Liver (tissue), 9 donors: Measurements from ENCODE around the gene LRRTM4. TPM values are rescaled to one million over a fixed set of nuclear protein-coding genes. Genes with fewer than 3 reads are reported as not detected.

Experiments
- DNase-seq: peaks from one replicate; pipeline ENCODE4 v3.0.0-alpha.2; 2017; ENCODE audit warnings: low spot score
- H3K27ac ChIP-seq, 2 donors: one replicate each; pipeline ENCODE4 v1.7.0; 2013; ENCODE audit warnings: inconsistent platforms in 2 of 2, low read length in 2 of 2, control low read depth in 1 of 2, low read depth in 1 of 2, mild to moderate bottlenecking in 1 of 2
- H3K27me3 ChIP-seq, 4 donors: one replicate each; pipeline versions ENCODE4 v1.6.1 to v1.7.0; 2013; ENCODE audit warnings: low read length in 3 of 4, inconsistent platforms in 1 of 4, mild to moderate bottlenecking in 1 of 4, moderate library complexity in 1 of 4; ENCODE audit not compliant: control insufficient read depth in 4 of 4, insufficient read depth in 4 of 4
- H3K36me3 ChIP-seq, 4 donors: one replicate each; pipeline versions ENCODE4 v1.6.1 to v1.7.0; 2013; ENCODE audit warnings: low read length in 3 of 4, mild to moderate bottlenecking in 3 of 4, low read depth in 1 of 4, moderate library complexity in 1 of 4; ENCODE audit not compliant: control insufficient read depth in 4 of 4, insufficient read depth in 3 of 4
- H3K4me1 ChIP-seq, 4 donors: one replicate each; pipeline versions ENCODE4 v1.6.1 to v1.7.0; 2013; ENCODE audit warnings: low read length in 3 of 4, mild to moderate bottlenecking in 3 of 4, moderate library complexity in 1 of 4; ENCODE audit not compliant: control insufficient read depth in 4 of 4, insufficient read depth in 4 of 4
- H3K4me3 ChIP-seq, 3 donors: one replicate each; pipeline versions ENCODE4 v1.6.1 to v1.7.0; 2013; ENCODE audit warnings: low read length in 3 of 3, control low read depth in 1 of 3, low read depth in 1 of 3, mild to moderate bottlenecking in 1 of 3
- H3K9ac ChIP-seq, 2 donors: one replicate each; pipeline ENCODE4 v1.7.0; 2013; ENCODE audit warnings: low read length in 2 of 2, mild to moderate bottlenecking in 2 of 2, moderate library complexity in 2 of 2, control low read depth in 1 of 2, low read depth in 1 of 2
- H3K9me3 ChIP-seq, 4 donors: one replicate each; pipeline versions ENCODE4 v1.6.1 to v1.7.0; 2013; ENCODE audit warnings: low read length in 3 of 4; ENCODE audit not compliant: control insufficient read depth in 4 of 4
- EGR1 ChIP-seq, 2 donors: IDR thresholded peaks; 2 replicates each; pipeline ENCODE4 v1.6.1; 2016 to 2018; ENCODE audit warnings: antibody characterized with exemption in 2 of 2, low read depth in 2 of 2
- FOXA1 ChIP-seq: IDR thresholded peaks from 2 replicates; pipeline ENCODE4 v1.6.1; 2016; ENCODE audit warnings: antibody characterized with exemption
- FOXA2 ChIP-seq: IDR thresholded peaks from 2 replicates; pipeline ENCODE4 v1.6.1; 2016; ENCODE audit warnings: antibody characterized with exemption
- GABPA ChIP-seq, 2 donors: IDR thresholded peaks in 1 of 2; conservative IDR thresholded peaks in 1 of 2; 2 replicates each; pipeline ENCODE4 v1.6.1; 2016; ENCODE audit warnings: antibody characterized with exemption in 2 of 2, mild to moderate bottlenecking in 1 of 2, moderate library complexity in 1 of 2
- HNF4A ChIP-seq, 2 donors: conservative IDR thresholded peaks; 2 replicates each; pipeline ENCODE4 v1.6.1; 2016; ENCODE audit warnings: antibody characterized with exemption in 2 of 2, mild to moderate bottlenecking in 2 of 2
- HNF4G ChIP-seq: IDR thresholded peaks from 2 replicates; pipeline ENCODE4 v1.6.1; 2016; ENCODE audit warnings: antibody characterized with exemption
- JUND ChIP-seq, 2 donors: IDR thresholded peaks; 2 replicates each; pipeline ENCODE4 v1.6.1; 2016; ENCODE audit warnings: antibody characterized with exemption in 2 of 2
- NR2F2 ChIP-seq: IDR thresholded peaks from 2 replicates; pipeline ENCODE4 v1.6.1; 2016; ENCODE audit warnings: antibody characterized with exemption
- RAD21 ChIP-seq, 2 donors: IDR thresholded peaks; 2 replicates each; pipeline ENCODE4 v1.6.1; 2016; ENCODE audit warnings: antibody characterized with exemption in 2 of 2, mild to moderate bottlenecking in 2 of 2
- RXRA ChIP-seq, 2 donors: IDR thresholded peaks; 2 replicates each; pipeline ENCODE4 v1.6.1; 2017 to 2018; ENCODE audit warnings: antibody characterized with exemption in 2 of 2, mild to moderate bottlenecking in 1 of 2
- SP1 ChIP-seq: IDR thresholded peaks from 2 replicates; pipeline ENCODE4 v1.6.1; 2018; ENCODE audit warnings: antibody characterized with exemption, mild to moderate bottlenecking
- TAF1 ChIP-seq: conservative IDR thresholded peaks from 2 replicates; pipeline ENCODE4 v1.6.1; 2016; ENCODE audit warnings: antibody characterized with exemption, mild to moderate bottlenecking
- ZBTB33 ChIP-seq: IDR thresholded peaks from 2 replicates; pipeline ENCODE4 v1.6.1; 2016; ENCODE audit warnings: antibody characterized with exemption
- WGBS: extraction: QIAGEN DNeasy Blood & Tissue Kit; methylation state at CpG from one replicate; pipeline ENCODE4 v1.1.7; 2013; 5-methylcytosine and 5-hydroxymethylcytosine counted together
- polyA plus RNA-seq, 2 donors: library from polyadenylated mRNA; stranded (reverse) in 1 of 2; unstranded in 1 of 2; fragments of 200-250 nt in 1 of 2; fragments of >200 nt in 1 of 2; fragmentation: Nextera tagmentation in 1 of 2; extraction: Ambion mirVana in 1 of 2; gene quantifications; one replicate each; pipeline versions ENCODE4 v1.2.1 to v1.2.3, GENCODE V29; 2013 to 2015
- total RNA-seq, 2 donors: library from RNA; depleted of rRNA; stranded (reverse); fragments of >200 nt; gene quantifications; one replicate each; pipeline ENCODE4 v1.2.3, GENCODE V29; 2014
- TF ChIP-seq, protein P1 (sequence below): fragments of 150-350 bp; IDR thresholded peaks from 2 replicates; pipeline ENCODE4 v1.5.1; 2017; ENCODE audit warnings: improper control_type of control experiment, low read depth, low read length; ENCODE audit not compliant: missing input control
- TF ChIP-seq, protein P2 (sequence below): IDR thresholded peaks from 2 replicates; pipeline ENCODE4 v1.6.1; 2016; ENCODE audit warnings: antibody characterized with exemption
- TF ChIP-seq, protein P3 (sequence below): IDR thresholded peaks from 2 replicates; pipeline ENCODE4 v1.6.1; 2016; ENCODE audit warnings: antibody characterized with exemption
- donor health status: healthy.
- donor health status: healthy.
- donor health status: healthy.
- donor health status: healthy.
- donor health status: healthy.

The LRRTM4 gene
- total and polyA plus RNA-seq, 4 donors, result 0.06 to 0.09 (median 0.08) TPM; not detected in 1

DNA sequence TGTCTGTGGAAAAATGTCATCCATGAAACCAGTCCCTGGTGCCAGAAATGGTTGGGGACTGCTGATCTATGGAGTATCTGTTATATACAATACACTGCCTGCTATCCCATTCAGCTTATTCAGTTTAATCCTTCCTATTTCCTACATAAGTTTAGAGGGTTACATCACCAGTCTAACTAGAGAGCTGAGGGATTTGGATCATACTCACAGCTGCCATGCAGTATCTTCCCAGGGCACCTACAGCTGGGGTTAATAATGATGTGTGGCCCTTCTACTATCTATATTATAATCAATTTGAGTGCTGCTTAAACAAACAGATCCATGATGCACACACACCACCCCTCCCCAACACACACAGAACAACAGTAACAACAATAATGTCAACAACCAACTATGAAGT, 524.0 kb downstream of the LRRTM4 start:
- Histone ChIP-seq H3K36me3 (no peaks in the 10 kb centered on the region), H3K9ac (no peak overlapping the region), H3K27ac (no peak overlapping the region), H3K9me3 (no peaks in the 10 kb centered on the region), H3K27me3 (no peaks in the 10 kb centered on the region), H3K4me1 (no peaks in the 10 kb centered on the region), H3K4me3 (no peak overlapping the region)
- TF ChIP-seq, protein P1, sequence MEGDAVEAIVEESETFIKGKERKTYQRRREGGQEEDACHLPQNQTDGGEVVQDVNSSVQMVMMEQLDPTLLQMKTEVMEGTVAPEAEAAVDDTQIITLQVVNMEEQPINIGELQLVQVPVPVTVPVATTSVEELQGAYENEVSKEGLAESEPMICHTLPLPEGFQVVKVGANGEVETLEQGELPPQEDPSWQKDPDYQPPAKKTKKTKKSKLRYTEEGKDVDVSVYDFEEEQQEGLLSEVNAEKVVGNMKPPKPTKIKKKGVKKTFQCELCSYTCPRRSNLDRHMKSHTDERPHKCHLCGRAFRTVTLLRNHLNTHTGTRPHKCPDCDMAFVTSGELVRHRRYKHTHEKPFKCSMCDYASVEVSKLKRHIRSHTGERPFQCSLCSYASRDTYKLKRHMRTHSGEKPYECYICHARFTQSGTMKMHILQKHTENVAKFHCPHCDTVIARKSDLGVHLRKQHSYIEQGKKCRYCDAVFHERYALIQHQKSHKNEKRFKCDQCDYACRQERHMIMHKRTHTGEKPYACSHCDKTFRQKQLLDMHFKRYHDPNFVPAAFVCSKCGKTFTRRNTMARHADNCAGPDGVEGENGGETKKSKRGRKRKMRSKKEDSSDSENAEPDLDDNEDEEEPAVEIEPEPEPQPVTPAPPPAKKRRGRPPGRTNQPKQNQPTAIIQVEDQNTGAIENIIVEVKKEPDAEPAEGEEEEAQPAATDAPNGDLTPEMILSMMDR, result no peak
- no peak for TF ChIP-seq RAD21 (IDR thresholded peaks at IDR 0.05)
- no peak for TF ChIP-seq HNF4G
- TF ChIP-seq FOXA2, result no peak
- no peak for TF ChIP-seq HNF4A (conservative IDR thresholded peaks at IDR 0.05)
- TF ChIP-seq EGR1 (IDR thresholded peaks at IDR 0.05; ENCODE audit: low read depth in 2 of 2), result no peak
- no peak for TF ChIP-seq NR2F2
- no peak for DNase-seq

DNA sequence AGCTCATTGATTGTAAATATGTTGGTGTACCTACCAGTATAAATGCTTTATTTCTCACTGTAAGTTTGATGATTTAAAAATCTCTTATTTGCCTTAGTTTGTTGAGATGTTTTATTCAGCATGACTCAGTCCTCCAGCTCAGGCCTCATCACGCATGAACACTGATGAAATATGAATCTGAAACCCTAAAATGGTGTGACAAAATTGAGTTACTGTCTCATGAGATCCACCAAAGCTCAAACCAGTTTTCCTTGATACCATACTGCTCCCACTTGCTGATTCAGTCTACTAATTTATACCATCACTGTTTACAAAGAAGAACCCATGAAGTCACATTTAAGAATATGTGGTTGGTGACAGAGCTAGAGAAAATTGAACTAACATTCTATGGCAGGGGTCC, 524.9 kb downstream of the LRRTM4 start:
- Histone ChIP-seq H3K9me3 (no peaks in the 10 kb centered on the region), H3K4me1 (no peaks in the 10 kb centered on the region), H3K36me3 (no peaks in the 10 kb centered on the region), H3K4me3 (no peak overlapping the region), H3K27ac (no peak overlapping the region), H3K27me3 (no peaks in the 10 kb centered on the region), H3K9ac (no peak overlapping the region)
- WGBS, result 85% methylated on average over 1 of the region's 1 CpG
- DNase-seq, result no peak
- TF ChIP-seq, protein P1, result no peak
- no peak for TF ChIP-seq EGR1 (IDR thresholded peaks at IDR 0.05; ENCODE audit: low read depth in 2 of 2)
- TF ChIP-seq SP1, result no peak
- TF ChIP-seq, protein P2, sequence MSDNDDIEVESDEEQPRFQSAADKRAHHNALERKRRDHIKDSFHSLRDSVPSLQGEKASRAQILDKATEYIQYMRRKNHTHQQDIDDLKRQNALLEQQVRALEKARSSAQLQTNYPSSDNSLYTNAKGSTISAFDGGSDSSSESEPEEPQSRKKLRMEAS, result no peak
- TF ChIP-seq TAF1, result no peak
- TF ChIP-seq RAD21 (IDR thresholded peaks at IDR 0.05), result no peak
- TF ChIP-seq HNF4G, result no peak
- TF ChIP-seq ZBTB33, result no peak
- no peak for TF ChIP-seq FOXA1
- TF ChIP-seq, protein P3, sequence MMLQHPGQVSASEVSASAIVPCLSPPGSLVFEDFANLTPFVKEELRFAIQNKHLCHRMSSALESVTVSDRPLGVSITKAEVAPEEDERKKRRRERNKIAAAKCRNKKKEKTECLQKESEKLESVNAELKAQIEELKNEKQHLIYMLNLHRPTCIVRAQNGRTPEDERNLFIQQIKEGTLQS, result no peak
- TF ChIP-seq JUND (IDR thresholded peaks at IDR 0.05), result no peak
- TF ChIP-seq NR2F2, result no peak
- TF ChIP-seq RXRA (IDR thresholded peaks at IDR 0.05), result no peak
- no peak for TF ChIP-seq GABPA (IDR thresholded peaks at IDR 0.05 in 1 of 2, conservative IDR thresholded peaks at IDR 0.05 in 1 of 2)
